GM19351 (cell line): ENCODE measurements around the gene DMAP1.

Experiments used
- ATAC-seq: cut with Tn5 transposase; IDR thresholded peaks from one replicate; pipeline ENCODE4 v1.9.1; 2021; ENCODE audit warnings: mild to moderate bottlenecking, moderate library complexity; ENCODE audit not compliant: unreplicated experiment

Gene DMAP1

GRCh38 chr1:44227211-44227610, 13.9 kb downstream of the DMAP1 start:
- ATAC-seq = no peak

DNA sequence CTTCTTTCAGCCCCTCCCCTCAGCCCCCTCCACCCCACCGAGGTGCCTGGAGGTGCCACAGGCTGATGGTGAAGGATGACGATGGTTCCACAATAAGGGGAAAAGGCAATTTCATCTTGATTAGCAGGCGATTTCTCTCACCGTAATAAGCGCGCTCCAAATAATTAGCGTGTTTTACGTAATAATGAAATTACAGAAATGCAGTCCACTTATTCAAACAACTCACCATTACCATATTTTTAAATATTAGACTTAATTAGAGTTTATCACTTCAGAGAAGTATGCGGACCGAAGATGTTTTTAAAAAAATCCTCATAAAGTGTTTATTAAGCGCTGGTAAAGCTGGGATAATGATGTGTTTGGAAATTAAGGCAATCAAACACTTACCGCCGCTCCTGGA, 14.9 kb downstream of the DMAP1 start:
- ATAC-seq = no peak

- ATAC-seq = no peak
Measured at GRCh38 chr1:44229435-44230167, 16.3 kb downstream of the DMAP1 start.

GRCh38 chr1:44230796-44231195, 17.5 kb downstream of the DMAP1 start:
- no peak for ATAC-seq

DNA sequence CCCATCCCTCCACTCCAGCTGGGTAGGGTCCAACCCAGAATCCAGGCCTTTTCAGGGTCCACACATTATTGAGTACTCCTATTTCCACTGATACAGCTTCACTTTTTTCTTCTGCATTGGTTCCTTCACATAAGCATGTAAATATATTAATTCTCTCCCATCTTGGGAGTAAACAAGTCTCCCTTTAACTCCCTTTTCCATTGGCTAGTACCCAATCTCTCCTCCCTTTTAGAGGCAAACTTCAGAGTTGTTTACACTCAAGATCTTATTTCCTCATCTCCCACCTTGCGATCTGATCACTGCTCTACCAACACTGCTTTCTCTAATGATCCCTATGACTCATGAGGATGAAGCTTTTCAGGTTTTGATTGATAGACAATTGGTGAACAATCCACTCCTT, 20.3 kb downstream of the DMAP1 start:
- no peak for ATAC-seq

DNA sequence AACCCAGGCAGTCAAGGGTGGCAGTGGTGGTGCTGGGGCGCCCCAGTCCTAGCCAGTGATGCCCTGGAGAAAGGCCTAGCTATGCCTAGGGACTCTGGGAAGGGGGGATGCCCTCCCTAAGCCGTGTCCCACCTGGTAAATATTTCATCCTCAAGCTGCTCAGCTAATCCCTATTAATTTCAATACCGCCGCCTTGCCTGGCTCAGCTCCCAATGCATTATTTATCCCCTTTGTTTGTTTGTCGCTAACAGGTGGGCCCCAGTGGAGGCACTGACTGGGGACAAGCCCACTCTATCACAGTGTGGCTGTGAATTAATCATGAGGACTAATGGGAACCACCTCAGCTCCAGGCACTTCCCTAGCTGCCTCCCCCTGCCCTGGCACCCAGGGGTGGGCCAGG, 22.5 kb downstream of the DMAP1 start:
- no peak for ATAC-seq

DNA sequence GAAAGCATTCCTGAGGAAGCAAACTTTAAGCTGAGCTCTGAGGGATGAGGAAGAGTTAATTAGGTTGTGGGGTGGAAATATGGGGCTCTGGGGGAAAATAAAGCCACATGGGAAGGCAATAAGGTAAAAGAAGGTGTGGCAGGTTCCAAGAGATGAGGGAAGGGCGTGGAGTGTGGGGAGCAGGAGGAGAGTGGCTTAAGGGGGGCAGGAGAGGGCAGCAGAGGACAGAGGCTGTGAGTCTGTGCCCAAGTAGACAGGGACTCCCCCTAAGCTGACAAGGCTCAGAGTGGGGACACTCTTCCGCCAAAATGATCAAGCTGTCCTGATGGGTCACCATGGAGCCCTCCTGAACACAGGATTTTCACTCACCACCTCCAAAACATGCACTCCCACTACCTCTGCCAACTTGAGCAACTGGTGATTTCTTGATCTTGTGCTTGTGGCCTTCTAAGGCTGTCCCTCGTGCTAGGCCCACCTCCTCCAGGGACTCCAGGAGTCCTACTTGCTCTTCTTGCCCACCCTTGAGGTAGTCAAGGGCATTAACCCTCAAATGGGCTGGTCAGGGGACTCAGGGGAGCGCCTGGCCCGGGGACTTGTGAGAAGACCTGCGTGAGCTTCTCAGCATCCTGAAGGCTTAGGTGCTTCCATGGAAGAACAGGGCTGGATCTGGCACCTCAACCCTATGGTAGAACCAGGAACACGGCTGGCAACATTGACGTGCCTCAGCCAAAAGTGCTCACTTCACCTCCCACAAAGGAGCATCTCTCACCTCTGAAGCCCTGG, 23.4 kb downstream of the DMAP1 start:
- no peak for ATAC-seq

DNA sequence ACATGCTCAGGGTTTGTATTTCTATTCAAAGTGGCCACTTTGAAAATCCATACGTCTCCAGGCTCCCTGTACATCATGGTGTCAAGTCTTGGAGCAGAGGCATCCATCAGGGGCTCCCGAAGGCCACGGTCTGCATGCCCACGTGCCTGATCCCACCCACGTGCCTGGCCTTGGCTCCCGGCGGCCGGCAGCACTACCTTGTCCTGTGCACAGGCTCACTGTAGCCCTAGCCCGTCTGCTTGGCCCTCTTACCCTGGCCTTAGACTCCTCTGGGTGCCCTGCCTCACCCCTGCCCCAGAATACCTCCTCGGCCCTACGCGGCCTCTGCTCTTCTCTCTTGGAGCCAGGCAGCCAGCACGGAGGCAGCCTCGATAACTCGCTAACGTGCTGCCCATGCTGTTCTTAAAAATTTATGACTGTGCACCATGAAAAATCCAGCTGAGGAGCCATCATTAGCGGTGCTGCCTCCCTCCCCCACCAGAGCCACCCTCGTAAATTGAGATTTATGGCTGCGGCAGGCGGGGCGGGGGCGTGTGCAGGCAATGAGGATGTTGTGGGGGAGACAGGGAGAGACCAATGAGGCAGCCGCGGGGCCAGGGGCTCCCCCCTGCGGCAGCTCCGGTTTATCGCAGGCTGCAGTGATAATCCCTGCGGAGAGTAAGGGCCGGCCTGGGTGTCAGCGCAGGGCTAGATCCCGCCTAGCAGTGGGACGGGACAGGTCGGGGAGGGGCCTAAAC, 24.6 kb downstream of the DMAP1 start:
- peak; percentile 53 for ATAC-seq

DNA sequence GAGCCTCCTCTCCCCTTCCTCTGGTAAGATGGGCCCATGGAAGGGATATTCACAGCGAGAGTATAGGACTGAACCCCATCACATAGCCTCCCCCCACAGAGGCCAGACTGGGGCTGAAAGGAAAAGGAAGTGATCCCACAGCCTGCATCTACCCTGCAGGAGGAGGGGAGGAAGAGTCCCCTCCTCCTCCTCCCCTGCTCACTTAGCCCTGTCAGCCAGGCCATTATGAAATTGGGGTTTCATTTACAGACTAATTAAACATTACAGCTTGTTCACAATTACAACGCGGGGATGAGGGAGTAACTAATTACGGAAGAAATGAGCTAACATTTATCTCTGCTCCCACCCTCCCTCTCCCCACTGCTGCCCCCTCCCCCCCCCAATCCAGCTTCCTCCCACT, 25.4 kb downstream of the DMAP1 start:
- ATAC-seq = no peak

DNA sequence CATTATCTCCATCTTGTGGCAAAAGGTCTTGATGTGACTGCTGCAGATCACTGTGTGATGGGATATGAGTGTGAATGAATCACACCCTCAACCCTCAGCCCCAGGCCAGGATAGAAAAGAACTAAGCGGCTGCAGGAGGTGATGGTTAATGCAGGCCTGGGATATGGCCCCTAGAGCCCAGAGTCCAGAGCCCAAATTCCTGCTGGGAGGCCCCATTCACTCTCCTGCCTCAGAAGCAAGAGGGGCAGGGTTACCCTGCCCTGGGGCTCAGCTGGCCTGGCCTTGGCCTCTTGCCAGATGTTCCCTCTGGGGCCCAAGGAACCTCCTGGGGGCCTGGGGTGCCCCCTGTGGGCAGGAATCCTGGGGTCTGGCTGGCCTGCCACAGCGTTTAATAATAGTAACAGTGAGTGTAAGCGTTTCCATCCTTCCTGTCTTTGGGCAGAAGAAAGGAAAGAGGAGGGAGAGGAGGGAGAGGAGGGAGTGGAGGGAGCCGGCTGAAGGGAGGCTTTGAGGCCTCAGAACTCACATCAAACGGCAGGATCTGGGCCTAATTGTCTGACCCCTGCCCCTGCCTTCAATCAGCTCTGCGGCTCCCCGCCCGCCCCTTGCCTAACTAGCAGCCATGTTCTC, 26.2 kb downstream of the DMAP1 start:
- no peak for ATAC-seq

DNA sequence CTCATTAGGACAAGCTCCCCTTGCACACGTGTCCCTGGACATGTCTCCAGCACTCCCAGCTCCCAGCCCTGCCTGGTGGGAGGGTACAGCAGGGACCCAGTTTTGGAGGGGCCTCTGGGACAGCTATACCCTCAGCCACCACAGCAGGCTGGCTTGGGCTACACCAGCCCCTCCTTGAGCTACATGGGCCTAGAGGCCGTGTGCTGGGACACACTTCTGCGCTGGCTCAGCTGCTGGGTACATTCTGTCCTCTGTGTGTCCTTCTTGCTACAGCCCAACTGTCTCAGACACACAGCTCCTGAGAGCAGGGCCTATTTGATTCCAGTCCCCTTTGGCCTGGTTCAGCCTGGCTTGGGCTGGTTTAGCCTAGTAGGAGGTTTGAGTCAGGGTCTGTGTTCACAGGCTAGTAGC, 26.7 kb downstream of the DMAP1 start:
- no peak for ATAC-seq

DNA sequence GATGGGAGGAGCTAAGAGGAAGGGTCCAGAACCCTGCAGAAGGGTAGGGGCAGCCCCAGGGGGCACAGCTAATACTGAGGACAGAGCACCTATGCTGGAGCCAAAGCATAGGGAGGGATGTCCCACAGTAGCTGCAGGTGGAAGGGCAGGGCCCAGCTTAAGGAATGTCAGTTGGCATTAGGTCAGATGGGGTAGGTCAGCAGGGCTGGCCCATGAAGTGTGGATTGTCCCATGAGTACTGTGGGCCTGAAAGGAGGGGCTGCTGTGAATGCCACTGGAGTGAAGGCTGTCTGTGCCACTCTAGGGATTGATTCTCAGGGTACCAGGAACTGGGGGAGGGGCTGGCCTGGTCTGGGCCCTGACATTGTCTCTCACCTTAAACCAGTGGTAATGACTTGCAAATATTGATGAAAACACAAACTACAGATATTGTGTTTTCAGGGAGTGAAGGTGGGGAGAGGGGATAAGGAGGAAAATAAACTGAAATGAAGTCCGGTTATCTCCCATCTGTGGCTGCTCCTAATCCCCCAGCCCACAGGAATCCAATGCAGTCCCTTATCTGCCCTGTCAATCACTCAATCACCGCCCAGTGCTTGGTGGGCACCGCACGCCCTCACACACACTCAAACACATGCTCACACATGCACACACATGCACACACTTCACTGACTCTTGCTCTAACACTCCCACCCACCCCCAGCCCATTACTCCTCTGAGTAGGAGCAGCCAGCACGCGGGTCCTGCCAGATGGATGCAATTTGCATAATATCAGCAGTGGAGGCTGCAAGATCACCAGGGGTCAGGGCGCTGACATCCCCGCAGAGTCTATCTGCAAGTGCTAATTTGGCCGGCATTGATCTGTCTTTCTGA, 27.8 kb downstream of the DMAP1 start:
- no peak for ATAC-seq

DNA sequence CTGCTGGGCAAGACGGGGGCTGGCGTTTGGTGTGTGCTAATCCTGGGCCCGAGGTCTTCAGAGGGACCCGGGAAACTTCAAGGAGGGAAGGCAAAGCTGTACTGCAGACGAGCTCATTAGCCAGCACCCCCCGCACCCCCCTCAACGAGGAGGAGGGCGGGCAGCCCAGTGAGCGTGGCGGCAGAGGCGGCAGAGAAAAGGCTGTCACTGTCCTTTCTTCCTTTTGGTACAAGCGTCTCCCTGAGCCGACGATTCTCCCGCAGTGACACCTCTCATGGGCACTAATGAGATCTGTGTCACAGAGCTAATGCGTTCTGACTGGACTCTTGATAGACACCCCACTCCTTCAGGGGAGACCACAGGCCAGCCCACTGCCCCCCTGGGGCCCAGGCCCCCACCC, 29.5 kb downstream of the DMAP1 start:
- no peak for ATAC-seq

DNA sequence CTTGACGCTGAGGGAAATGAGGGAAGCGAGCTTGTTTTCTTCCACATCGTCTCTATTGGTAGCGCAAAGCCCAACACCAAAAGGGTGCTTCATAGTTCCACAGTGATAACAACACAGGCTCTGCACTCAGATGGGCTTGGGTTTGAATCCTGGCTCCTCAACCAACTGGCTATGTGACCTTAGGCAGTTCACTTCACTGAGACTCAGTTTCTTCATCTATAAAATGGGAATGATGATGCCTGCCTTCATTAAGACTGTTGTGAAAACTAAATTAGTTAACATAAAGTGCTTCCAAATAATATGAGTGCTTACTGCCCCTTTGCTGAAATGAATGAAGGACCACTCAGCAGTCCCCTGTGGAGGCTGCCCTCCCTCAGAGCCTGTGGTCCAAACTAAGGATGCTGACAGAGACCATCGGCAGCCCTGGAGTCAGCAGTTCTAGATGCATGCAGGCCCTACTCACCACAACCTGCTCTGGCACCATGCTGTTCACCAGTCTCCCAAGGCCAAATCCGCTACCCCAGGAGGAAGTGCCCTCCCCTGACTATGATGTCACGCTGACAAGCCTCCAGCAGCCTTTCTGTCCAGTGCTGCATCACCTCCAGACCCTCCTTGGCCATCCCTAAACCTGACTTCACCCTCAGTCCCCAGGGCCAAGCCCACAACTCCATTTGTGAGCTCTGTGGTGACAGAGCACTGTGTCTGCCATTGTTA, 30.7 kb downstream of the DMAP1 start:
- ATAC-seq = no peak

- ATAC-seq = no peak
Measured at GRCh38 chr1:44244986-44245385, 31.7 kb downstream of the DMAP1 start.

GRCh38 chr1:44246806-44247205, 33.5 kb downstream of the DMAP1 start:
- ATAC-seq = no peak

DNA sequence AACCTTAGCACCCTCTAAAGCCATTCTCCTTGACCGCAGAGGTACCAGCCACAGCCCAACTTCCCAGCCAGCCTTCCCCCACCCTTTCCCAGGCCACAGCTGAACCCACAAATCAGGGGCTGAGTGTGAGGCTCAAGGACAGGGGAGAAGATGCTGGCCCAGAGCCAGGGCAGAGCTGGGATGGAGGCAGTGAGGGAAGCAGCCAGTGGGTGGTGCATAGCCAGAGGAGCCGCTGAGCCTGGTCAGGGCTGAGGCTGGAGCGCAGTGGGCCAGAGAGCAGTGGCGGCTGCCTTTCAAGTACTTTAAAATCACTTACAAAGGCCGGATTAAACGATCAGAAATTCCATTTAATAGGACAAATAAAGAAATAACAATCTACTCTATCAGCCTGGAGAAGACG, 36.3 kb downstream of the DMAP1 start:
- no peak for ATAC-seq

DNA sequence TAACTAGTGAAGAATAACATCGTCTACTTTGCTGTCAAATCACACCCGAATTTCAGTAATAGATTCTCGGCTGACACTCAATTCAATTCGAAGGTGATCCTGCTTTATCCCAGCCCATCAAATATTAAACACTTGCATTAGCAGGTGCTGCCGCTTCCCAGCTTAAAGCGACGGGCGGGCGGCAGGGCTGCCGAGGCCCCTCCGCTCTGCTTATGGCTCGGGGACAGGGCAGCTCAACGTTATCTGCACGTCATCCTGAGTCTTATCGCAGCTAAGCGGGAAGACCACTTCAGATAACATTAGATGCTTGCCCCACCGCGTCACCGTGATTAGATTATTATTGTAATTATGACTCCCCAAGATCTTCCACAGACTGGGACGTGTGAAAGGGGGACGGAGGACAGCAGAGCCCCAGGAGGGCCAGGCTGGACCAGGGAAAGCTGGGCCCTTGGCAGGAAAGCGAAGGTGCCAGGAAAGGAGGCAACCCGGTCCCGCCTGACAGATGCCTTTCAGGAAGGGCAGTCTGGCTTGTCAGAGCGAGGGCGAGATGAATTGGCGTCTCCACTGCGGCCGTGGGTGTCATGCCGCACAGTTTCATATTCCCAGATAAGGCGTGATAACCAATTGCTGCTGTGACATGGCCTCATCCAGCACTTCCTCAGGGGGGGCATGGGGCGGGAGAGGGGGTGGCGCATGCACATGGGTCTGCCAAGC, 37.0 kb downstream of the DMAP1 start:
- ATAC-seq = no peak

GRCh38 chr1:44251486-44251885, 38.2 kb downstream of the DMAP1 start:
- no peak for ATAC-seq
